ENCODE data around the gene MACROD2.

Gene MACROD2

DNA sequence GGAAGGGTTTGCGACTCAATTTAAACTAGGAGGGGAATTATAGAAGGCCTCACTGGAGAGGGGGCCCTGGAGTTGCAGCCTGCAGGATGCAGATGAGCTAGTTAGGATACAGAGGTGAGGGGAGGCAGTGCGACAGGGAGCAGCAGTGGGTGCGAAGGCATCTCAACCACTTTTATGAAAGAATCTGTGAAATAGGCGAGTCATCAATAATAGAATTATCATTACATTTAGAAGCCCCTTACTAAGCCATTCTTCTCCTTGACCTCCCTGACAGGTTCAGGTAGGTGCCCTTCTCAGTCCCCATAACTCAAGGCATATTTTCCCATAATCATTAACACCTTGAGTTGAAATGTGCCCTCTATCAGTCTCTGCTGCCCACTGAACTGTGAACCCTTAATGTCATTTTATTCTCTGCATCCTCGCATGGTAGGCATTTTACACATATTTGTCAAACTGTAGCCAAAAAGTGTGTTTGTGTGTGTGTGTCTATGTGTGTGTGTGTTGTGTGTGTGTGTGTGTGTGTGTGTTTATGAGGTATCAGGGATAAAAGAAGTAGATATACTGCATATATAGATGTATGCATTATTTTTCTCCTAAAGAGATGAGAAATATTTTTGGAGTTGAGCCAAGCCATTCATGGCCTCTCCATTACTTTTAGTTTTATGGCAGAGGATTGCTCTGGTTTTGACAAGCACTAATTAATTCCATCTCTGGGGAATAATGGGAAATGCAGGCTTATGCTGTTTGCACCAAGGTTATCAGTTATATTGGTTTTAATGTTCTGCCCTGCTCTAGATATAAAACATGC lies 1679.1 kb downstream of the MACROD2 start:
- TF ChIP-seq CTCF (IDR thresholded peaks at IDR 0.05; ENCODE audit: insufficient read depth, low read depth, low read length, missing control alignments) = no peak
- no peak overlapping the region for H3K4me3 ChIP-seq (ENCODE audit: low read depth, low read length)
- no peak for DNase-seq (ENCODE audit: low read depth)

DNA sequence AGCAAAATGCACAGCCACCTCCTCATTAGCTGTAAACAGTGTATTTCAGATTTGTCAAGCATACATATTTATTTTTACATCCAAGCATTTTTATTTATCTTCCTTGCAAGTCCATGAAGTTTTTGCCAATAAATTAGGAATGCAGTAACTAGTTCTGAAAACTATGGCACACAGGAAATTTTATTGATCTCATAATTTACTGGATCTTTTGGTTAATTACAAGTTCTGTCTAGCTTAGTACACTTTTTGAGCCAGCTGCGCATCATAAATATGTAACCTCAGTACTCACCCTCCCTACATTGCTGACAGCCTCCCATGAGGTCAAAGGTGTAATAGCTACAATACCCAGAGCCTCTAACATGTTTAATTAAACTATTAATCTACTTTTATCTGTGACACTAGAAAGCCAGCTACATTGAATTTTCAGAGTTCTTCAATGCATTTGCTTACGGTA lies 1679.8 kb downstream of the MACROD2 start:
- TF ChIP-seq CTCF (IDR thresholded peaks at IDR 0.05; ENCODE audit: insufficient read depth, low read depth, low read length, missing control alignments) = no peak
- no peak overlapping the region for H3K4me3 ChIP-seq (ENCODE audit: low read depth, low read length)
- DNase-seq (ENCODE audit: low read depth) = no peak

DNA sequence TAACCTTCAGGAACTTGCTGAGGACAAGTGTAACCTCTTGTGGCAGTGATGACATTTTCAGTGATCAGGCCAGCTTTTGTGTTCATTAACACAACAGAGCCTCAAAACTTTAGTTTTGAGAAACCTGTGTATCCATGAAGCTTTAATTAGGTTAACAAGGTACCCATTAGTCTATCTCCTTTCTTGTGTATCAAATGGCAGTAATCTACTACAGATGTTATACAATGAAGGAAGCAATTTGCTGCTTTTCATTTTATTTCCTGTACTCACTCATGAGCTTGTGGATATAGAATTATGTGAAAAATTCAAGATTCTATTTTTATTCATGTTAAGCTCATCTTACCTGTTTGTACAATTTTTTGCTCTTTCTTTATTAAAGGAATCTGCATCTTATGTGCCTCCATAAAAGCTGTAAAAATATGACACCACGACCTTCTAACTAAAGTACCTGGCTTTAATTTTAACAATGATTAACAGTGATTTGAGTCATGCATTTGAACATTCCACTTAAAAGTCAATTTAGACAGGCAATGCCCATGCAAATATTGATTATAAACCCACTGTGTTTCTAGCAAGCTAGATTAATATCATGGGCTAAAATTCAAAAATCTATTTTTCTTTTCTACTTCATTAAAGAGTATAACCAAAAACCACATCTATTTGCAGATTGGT lies 1680.6 kb downstream of the MACROD2 start:
- no peak for TF ChIP-seq CTCF (IDR thresholded peaks at IDR 0.05; ENCODE audit: insufficient read depth, low read depth, low read length, missing control alignments)
- H3K4me3 ChIP-seq (ENCODE audit: low read depth, low read length) = no peak overlapping the region
- no peak for DNase-seq (ENCODE audit: low read depth)

DNA sequence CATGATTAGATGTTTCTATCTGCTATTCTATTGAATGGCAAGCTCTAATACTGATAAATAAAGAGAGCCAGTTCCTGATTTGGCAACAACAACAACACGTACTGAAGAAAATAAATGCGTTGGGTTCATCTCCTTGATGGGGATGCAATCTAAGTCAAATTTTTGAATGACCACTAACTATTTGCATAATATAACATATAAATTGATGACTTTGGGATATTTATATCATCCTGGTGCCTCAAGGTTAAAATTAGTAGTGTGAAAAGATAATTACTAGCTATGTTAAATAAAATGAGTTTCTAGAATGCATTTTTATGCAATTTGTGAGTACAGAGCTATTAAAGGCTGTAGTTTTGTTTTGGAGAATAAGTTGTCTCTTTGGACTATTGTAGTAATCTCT lies 1681.5 kb downstream of the MACROD2 start:
- no peak for TF ChIP-seq CTCF (IDR thresholded peaks at IDR 0.05; ENCODE audit: insufficient read depth, low read depth, low read length, missing control alignments)
- no peak for DNase-seq (ENCODE audit: low read depth)
- H3K4me3 ChIP-seq (ENCODE audit: low read depth, low read length) = no peak overlapping the region

GRCh38 chr20:15682690-15683089 lies 1687.4 kb downstream of the MACROD2 start:
- TF ChIP-seq CTCF (IDR thresholded peaks at IDR 0.05; ENCODE audit: insufficient read depth, low read depth, low read length, missing control alignments) = no peak
- no peak overlapping the region for H3K4me3 ChIP-seq (ENCODE audit: low read depth, low read length)
- DNase-seq (ENCODE audit: low read depth) = no peak

- no peak overlapping the region for H3K4me3 ChIP-seq (ENCODE audit: low read depth, low read length)
- no peak for TF ChIP-seq CTCF (IDR thresholded peaks at IDR 0.05; ENCODE audit: insufficient read depth, low read depth, low read length, missing control alignments)
- DNase-seq (ENCODE audit: low read depth) = no peak
These were observed 1697.3 kb downstream of the MACROD2 start for GRCh38 chr20:15692570-15692969.
